Panc1 (cell line): Measurements from ENCODE around the gene PRKAR2B. TPM values are rescaled to one million over a fixed set of nuclear protein-coding genes. Genes with fewer than 3 reads are reported as not detected.

ENCODE experiments used
- ATAC-seq: fragments of 200-7000 bp; cut with Tn5 transposase; 2 replicates; pipeline ENCODE4 v1.9.1; 2020; ENCODE audit warnings: mild to moderate bottlenecking, moderate library complexity
- BruUV-seq: library from RNA; stranded (reverse); fragments of 400-500 nt; replicated peaks from 2 replicates; lab custom pipeline; 2021; lab: Mats Ljungman, UMichigan
- CTCF ChIA-PET: fragments of 300-600 bp; sonication (Branson Sonifier 250); formaldehyde crosslinking; loops from one replicate; lab custom pipeline; 2022; ENCODE audit warnings: antibody characterized with exemption; lab: Charles Lee
- POLR2A ChIA-PET: fragments of 300-600 bp; sonication (Branson Sonifier 250); formaldehyde crosslinking; loops from one replicate; lab custom pipeline; 2022; ENCODE audit warnings: antibody characterized with exemption; lab: Charles Lee
- DNase-seq: peaks from one replicate; pipeline ENCODE4 v3.0.0-alpha.2; 2010; ENCODE audit warnings: low read depth, low spot score
- H3K27ac ChIP-seq: 2 replicates; pipeline ENCODE4 v1.5.1; 2011; ENCODE audit warnings: mild to moderate bottlenecking, low read length, inconsistent platforms
- H3K27me3 ChIP-seq: fragments of 200-500 bp; sonication (Bioruptor generic); 2 replicates; pipeline ENCODE4 v1.6.0; 2014; ENCODE audit warnings: low read length, inconsistent platforms; ENCODE audit not compliant: control insufficient read depth, insufficient read depth
- H3K36me3 ChIP-seq: fragments of 200-500 bp; sonication (Bioruptor generic); 2 replicates; pipeline ENCODE4 v1.5.1; 2014; ENCODE audit warnings: inconsistent platforms, mild to moderate bottlenecking, low read length, moderate library complexity; ENCODE audit not compliant: control insufficient read depth, insufficient read depth
- H3K4me1 ChIP-seq: 2 replicates; pipeline ENCODE4 v1.5.1; 2011; ENCODE audit warnings: inconsistent platforms, mild to moderate bottlenecking, low read length, moderate library complexity; ENCODE audit not compliant: control insufficient read depth, insufficient read depth
- H3K4me3 ChIP-seq, 2 experiments: 2 replicates each; pipeline ENCODE4 v1.5.1; 2011 to 2012; ENCODE audit warnings: low read depth in 2 of 2, low read length in 2 of 2, mild to moderate bottlenecking in 2 of 2, inconsistent platforms in 1 of 2, moderate library complexity in 1 of 2
- H3K9me3 ChIP-seq: fragments of 200-500 bp; sonication (Bioruptor generic); 2 replicates; pipeline ENCODE4 v1.5.1; 2014; ENCODE audit warnings: low read depth, mild to moderate bottlenecking, inconsistent platforms, low read length, moderate library complexity; ENCODE audit not compliant: control insufficient read depth, insufficient read depth
- CTCF ChIP-seq: fragments of 450-650 bp; IDR thresholded peaks from 2 replicates; pipeline ENCODE4 v1.5.1; 2017; ENCODE audit warnings: mild to moderate bottlenecking
- POLR2AphosphoS5 ChIP-seq: IDR thresholded peaks from 2 replicates; pipeline ENCODE4 v1.6.1; 2012; ENCODE audit warnings: mild to moderate bottlenecking, low read depth, low read length, moderate library complexity
- REST ChIP-seq, 2 experiments: IDR thresholded peaks; 2 replicates each; pipeline ENCODE4 v1.6.1; 2011 to 2012; ENCODE audit warnings: low read depth in 2 of 2, control low read depth in 1 of 2, low read length in 1 of 2, mild to moderate bottlenecking in 1 of 2, moderate library complexity in 1 of 2; ENCODE audit not compliant: insufficient read depth in 1 of 2
- SIN3A ChIP-seq: IDR thresholded peaks from 2 replicates; pipeline ENCODE4 v1.6.1; 2012; ENCODE audit warnings: low read depth, mild to moderate bottlenecking, low read length, moderate library complexity, borderline replicate concordance; ENCODE audit not compliant: insufficient read depth
- TCF7L2 ChIP-seq: IDR thresholded peaks from 2 replicates; pipeline ENCODE4 v1.6.1; 2011; ENCODE audit warnings: mild to moderate bottlenecking, low read depth, low read length, inconsistent platforms
- in situ Hi-C: cut with HindIII; loops from 2 replicates; pipeline ENCODE4 v1.10.0; 2016; ENCODE audit warnings: low sequenced_read_pairs, low pct_unique_long_range_greater_than_20kb
- intact Hi-C: fragments of 100-400 bp; cut with micrococcal nuclease; formaldehyde crosslinking; loops from one replicate; pipeline ENCODE4 v1.10.0; 2022; ENCODE audit not compliant: unreplicated experiment
- total RNA-seq: library from RNA; stranded (reverse); gene quantifications from one replicate; pipeline ENCODE4 v1.2.1, GENCODE V29; 2021; ENCODE audit not compliant: unreplicated experiment

Gene PRKAR2B
- total RNA-seq, 1 experiment from 2014 or later, result 0.51 TPM

- intact Hi-C loops, result no loop called here
- DNase-seq, result no peak
These were observed 135.9 kb downstream of the PRKAR2B start for GRCh38 chr7:107180378-107180777.

GRCh38 chr7:107181172-107181571, 136.7 kb downstream of the PRKAR2B start:
- in situ Hi-C loops, result no loop called here
- Histone ChIP-seq H3K4me1 (peaks cover 9% of the 10 kb centered on the region), H3K36me3 (peaks cover 9% of the 10 kb centered on the region), H3K4me3 (no peak overlapping the region), H3K27me3 (no peaks in the 10 kb centered on the region), H3K9me3 (no peaks in the 10 kb centered on the region), H3K27ac (no peak overlapping the region)
- DNase-seq (no peak), ATAC-seq (no peak)
- BruUV-seq, result no TSS peak
- intact Hi-C loops, result no loop called here
- no peak for TF ChIP-seq SIN3A
- TF ChIP-seq TCF7L2, result no peak
- no peak for TF ChIP-seq POLR2AphosphoS5
- no peak for TF ChIP-seq REST (IDR thresholded peaks at IDR 0.05; ENCODE audit: insufficient read depth in 1 of 2, low read depth in 2 of 2, low read length in 1 of 2)
- TF ChIP-seq CTCF, result no peak
- ChIA-PET CTCF (no interaction called here), POLR2A (interaction anchor here (0.7 kb wide), 2 partner anchors 15 to 35 kb away, joined by 3 to 7 read pairs; no protein-coding TSS in a partner anchor)

More at GRCh38 chr7:107180378-107180777, 135.9 kb downstream of the PRKAR2B start:
- H3K9me3 ChIP-seq, result no peaks in the 10 kb centered on the region
- peaks cover 9% of the 10 kb centered on the region for H3K4me1 ChIP-seq
- H3K27me3 ChIP-seq, result no peaks in the 10 kb centered on the region
- ChIA-PET CTCF (interaction anchor here (0.6 to 0.9 kb wide), 2 partner anchors 11 to 694 kb away, joined by 3 to 4 read pairs; no protein-coding TSS in a partner anchor), POLR2A (interaction anchor here (0.7 kb wide), 1 partner anchor 15 kb away, joined by 7 read pairs; no protein-coding TSS in a partner anchor)
- BruUV-seq, result no TSS peak
- no peak overlapping the region for H3K4me3 ChIP-seq
- in situ Hi-C loops, result no loop called here
- TF ChIP-seq POLR2AphosphoS5 (no peak), CTCF (no peak), TCF7L2 (no peak), REST (IDR thresholded peaks at IDR 0.05; ENCODE audit: insufficient read depth in 1 of 2, low read depth in 2 of 2, low read length in 1 of 2) (no peak), SIN3A (no peak)
- ATAC-seq, result peak; percentile 75
- no peak overlapping the region for H3K27ac ChIP-seq
- H3K36me3 ChIP-seq, result peaks cover 9% of the 10 kb centered on the region
